ENCODE measurements around the gene GPX4. TPM values are rescaled to one million over a fixed set of nuclear protein-coding genes. Genes with fewer than 3 reads are reported as not detected.

GPX4 gene
- total RNA-seq, 1 donor from 2014 or later, result 289 TPM

DNA sequence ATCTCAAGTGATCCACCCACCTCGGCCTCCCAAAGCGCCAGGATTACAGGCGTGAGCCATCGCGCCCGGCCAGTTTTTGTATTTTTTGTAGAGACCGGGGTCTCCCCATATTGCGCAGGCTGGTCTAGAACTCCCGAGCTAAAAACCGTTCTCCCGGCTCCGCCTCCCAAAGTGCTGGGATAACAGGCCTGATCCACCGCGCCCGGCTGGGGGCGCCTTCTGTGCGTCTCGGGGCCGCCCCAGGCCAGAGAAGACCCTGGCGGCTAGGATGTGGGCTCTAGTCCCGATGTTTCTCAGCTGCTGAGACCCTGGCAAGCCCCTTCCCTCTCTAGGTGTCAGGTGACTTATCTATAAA lies 33.2 kb upstream of the GPX4 start:
- H3K4me3 Mint-ChIP-seq, result peak overlapping the region; percentile 48
- Histone ChIP-seq H2AFZ (replicated peaks) (no peak overlapping the region), H3K27ac (no peak overlapping the region), H4K20me1 (ENCODE audit: low read depth) (peaks cover 34% of the 10 kb centered on the region), H3F3A (ENCODE audit: low read depth) (peaks cover 44% of the 10 kb centered on the region), H3K4me1 (peaks cover 12% of the 10 kb centered on the region), H3K27me3 (peaks cover 70% of the 10 kb centered on the region), H3K9me3 (ENCODE audit: low read depth) (no peaks in the 10 kb centered on the region), H3K4me2 (peak overlapping the region; percentile 83), H3K36me3 (no peaks in the 10 kb centered on the region), H3K4me3 (peak overlapping the region; percentile 45), H3K9ac (no peak overlapping the region), H3K79me2 (ENCODE audit: low read depth) (no peaks in the 10 kb centered on the region)
- peaks cover 3% of the 10 kb centered on the region for H3K9me3 Mint-ChIP-seq
- peaks cover 9% of the 10 kb centered on the region for H3K4me1 Mint-ChIP-seq
- peaks cover 32% of the 10 kb centered on the region for H3K27me3 Mint-ChIP-seq (ENCODE audit: insufficient read depth, low read depth)
- H3K36me3 Mint-ChIP-seq, result no peaks in the 10 kb centered on the region
- TF ChIP-seq EZH2phosphoT487 (IDR thresholded peaks at IDR 0.05) (no peak), EZH2 (IDR thresholded peaks at IDR 0.05) (no peak)
- TF ChIP-seq, protein P1, sequence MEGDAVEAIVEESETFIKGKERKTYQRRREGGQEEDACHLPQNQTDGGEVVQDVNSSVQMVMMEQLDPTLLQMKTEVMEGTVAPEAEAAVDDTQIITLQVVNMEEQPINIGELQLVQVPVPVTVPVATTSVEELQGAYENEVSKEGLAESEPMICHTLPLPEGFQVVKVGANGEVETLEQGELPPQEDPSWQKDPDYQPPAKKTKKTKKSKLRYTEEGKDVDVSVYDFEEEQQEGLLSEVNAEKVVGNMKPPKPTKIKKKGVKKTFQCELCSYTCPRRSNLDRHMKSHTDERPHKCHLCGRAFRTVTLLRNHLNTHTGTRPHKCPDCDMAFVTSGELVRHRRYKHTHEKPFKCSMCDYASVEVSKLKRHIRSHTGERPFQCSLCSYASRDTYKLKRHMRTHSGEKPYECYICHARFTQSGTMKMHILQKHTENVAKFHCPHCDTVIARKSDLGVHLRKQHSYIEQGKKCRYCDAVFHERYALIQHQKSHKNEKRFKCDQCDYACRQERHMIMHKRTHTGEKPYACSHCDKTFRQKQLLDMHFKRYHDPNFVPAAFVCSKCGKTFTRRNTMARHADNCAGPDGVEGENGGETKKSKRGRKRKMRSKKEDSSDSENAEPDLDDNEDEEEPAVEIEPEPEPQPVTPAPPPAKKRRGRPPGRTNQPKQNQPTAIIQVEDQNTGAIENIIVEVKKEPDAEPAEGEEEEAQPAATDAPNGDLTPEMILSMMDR (IDR thresholded peaks at IDR 0.05), result peak; percentile 43
- DNase-seq (ENCODE audit: low spot score), result peak; percentile 70
- no peak overlapping the region for H3K27ac Mint-ChIP-seq

DNA sequence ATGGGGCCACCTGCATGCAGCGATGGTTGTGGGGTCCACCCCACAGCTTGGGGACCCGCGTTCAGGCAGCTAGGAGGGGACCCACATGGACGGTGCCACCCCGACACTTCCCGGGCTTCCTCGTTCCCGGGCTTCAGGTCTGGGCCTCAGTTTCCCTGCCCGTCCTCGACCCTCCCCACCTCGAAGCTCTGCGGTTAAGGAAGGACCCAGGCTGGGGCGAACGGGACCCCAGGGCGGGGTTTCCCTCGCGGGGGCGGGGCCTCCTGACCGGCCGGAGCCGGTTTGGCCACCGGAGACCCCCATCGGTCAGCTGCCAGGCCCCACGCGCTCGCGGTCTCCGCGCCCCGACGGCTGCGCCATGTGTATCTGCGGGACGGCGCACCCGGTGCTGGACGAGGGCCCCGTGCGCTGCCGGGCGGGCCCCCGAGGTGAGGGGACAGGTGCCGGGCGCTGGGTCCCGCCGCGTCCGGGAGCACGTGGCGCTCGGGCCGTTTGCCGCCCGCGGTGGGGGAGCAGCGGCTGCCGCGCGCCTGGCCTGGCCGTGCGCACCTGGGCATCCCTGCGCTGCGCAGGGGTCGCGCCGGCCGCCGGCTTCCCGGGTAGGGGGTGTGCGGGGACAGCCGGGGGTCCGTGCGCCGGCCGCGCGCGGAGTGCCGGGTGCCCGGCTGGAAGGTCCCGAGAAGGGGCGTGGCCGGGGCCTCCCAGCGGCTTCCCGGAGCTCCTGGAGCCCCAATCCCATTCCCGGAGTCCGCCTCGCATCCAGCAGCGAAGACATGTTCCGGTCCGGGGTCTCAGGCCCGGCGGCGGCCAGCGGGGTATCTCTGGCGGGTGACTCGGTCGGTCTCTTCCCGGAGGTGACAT lies 32.6 kb upstream of the GPX4 start:
- no peak overlapping the region for H2AFZ ChIP-seq (replicated peaks)
- Mint-ChIP-seq H3K9me3 (peaks cover 3% of the 10 kb centered on the region), H3K4me1 (peaks cover 9% of the 10 kb centered on the region), H3K27me3 (ENCODE audit: insufficient read depth, low read depth) (peaks cover 32% of the 10 kb centered on the region), H3K36me3 (no peaks in the 10 kb centered on the region), H3K4me3 (peak overlapping the region; percentile 81), H3K27ac (no peak overlapping the region)
- no peak overlapping the region for H3K27ac ChIP-seq
- H3K4me1 ChIP-seq, result peaks cover 12% of the 10 kb centered on the region
- H3K4me2 ChIP-seq, result peak overlapping the region; percentile 83
- no peaks in the 10 kb centered on the region for H3K36me3 ChIP-seq
- H4K20me1 ChIP-seq (ENCODE audit: low read depth), result peaks cover 30% of the 10 kb centered on the region
- H3K27me3 ChIP-seq, result peaks cover 64% of the 10 kb centered on the region
- peak overlapping the region; percentile 45 for H3K4me3 ChIP-seq
- TF ChIP-seq EZH2 (IDR thresholded peaks at IDR 0.05) (no peak), EZH2phosphoT487 (IDR thresholded peaks at IDR 0.05) (peak; percentile 46)
- TF ChIP-seq, protein P1 (IDR thresholded peaks at IDR 0.05), result no peak
- H3K79me2 ChIP-seq (ENCODE audit: low read depth), result no peaks in the 10 kb centered on the region
- H3K9ac ChIP-seq, result no peak overlapping the region
- peak; percentile 74 for DNase-seq (ENCODE audit: low spot score)
- peaks cover 38% of the 10 kb centered on the region for H3F3A ChIP-seq (ENCODE audit: low read depth)
- H3K9me3 ChIP-seq (ENCODE audit: low read depth), result no peaks in the 10 kb centered on the region

DNA sequence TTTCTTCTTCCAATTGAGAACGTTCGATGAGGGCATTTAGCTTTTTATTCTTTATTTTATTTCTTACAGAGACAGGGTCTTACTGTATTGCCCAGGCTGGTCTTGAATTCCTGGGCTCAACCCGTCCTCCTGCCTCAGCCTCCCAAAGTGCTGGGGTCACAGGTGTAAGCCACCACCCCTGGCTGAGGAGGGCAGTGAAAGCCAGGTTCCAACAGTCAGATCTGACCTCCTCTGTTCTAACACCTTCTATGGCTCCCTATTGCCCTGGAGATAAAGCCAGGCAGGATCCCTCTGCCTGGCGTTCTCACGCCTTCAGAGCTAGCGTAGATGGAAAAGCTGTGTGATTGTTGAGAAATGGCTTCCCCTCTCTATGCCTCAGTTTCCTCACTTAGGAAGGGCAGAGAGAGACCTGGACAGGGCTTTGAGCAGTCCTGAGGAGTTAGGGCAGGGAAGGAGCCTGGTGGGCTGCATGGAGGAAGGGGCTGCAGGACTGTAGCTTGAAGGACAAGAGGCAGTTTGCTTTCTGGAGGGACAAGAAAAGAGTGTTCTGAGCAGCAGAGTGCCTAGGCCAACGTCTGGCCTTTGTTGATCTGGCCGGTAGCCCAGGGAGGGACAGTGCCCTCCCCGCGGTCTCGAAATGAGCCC lies 31.3 kb upstream of the GPX4 start:
- no peak overlapping the region for H3K4me3 ChIP-seq
- TF ChIP-seq EZH2phosphoT487 (IDR thresholded peaks at IDR 0.05) (no peak), EZH2 (IDR thresholded peaks at IDR 0.05) (no peak)
- TF ChIP-seq, protein P1 (IDR thresholded peaks at IDR 0.05), result no peak
- peaks cover 30% of the 10 kb centered on the region for H3K27me3 Mint-ChIP-seq (ENCODE audit: insufficient read depth, low read depth)

More for the DNA sequence above, 31.3 kb upstream of the GPX4 start:
- Mint-ChIP-seq H3K27ac (no peak overlapping the region), H3K36me3 (no peaks in the 10 kb centered on the region), H3K9me3 (peaks cover 3% of the 10 kb centered on the region), H3K4me1 (peaks cover 9% of the 10 kb centered on the region), H3K4me3 (peak overlapping the region; percentile 81)
- H3K27ac ChIP-seq, result no peak overlapping the region
- H3F3A ChIP-seq (ENCODE audit: low read depth), result peaks cover 31% of the 10 kb centered on the region
- H3K4me1 ChIP-seq, result peaks cover 1% of the 10 kb centered on the region
- no peak overlapping the region for H3K9ac ChIP-seq
- no peak overlapping the region for H3K4me2 ChIP-seq
- peaks cover 19% of the 10 kb centered on the region for H4K20me1 ChIP-seq (ENCODE audit: low read depth)
- H3K79me2 ChIP-seq (ENCODE audit: low read depth), result no peaks in the 10 kb centered on the region
- H2AFZ ChIP-seq (replicated peaks), result no peak overlapping the region
- DNase-seq (ENCODE audit: low spot score), result no peak
- H3K9me3 ChIP-seq (ENCODE audit: low read depth), result no peaks in the 10 kb centered on the region
- no peaks in the 10 kb centered on the region for H3K36me3 ChIP-seq
- peaks cover 51% of the 10 kb centered on the region for H3K27me3 ChIP-seq

All from neural progenitor cell (in vitro differentiated cells).